Ureter (tissue), 1 donor: Measurements from ENCODE around the gene FOXRED1. TPM values are rescaled to one million over a fixed set of nuclear protein-coding genes. Genes with fewer than 3 reads are reported as not detected.
"Not testable (repeated sequence)": the region's sequence is repeated elsewhere in the genome, so short reads cannot be mapped to it uniquely, and the experiment has no call there.

Source experiments
- DNase-seq: peaks from one replicate; pipeline ENCODE4 v3.0.0-alpha.2; 2020; ENCODE audit warnings: low spot score
- total RNA-seq: library from RNA; stranded (reverse); gene quantifications from one replicate; pipeline ENCODE4 v1.2.4, GENCODE V29; 2023
- donor health status: DM: yes; HTN: yes; CAD: no.

FOXRED1 gene
- total RNA-seq, 1 donor from 2014 or later: 29.8 TPM

DNA sequence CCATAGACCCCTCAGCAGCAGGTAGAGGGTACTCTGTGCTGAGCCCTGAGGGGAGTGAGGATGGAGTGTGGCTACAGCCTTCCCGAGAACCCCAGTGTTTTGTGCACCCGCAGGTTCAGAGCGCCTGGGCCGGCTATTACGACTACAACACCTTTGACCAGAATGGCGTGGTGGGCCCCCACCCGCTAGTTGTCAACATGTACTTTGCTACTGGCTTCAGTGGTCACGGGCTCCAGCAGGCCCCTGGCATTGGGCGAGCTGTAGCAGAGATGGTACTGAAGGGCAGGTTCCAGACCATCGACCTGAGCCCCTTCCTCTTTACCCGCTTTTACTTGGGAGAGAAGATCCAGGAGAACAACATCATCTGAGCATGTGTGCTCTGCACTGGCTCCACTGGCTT is 8.4 kb downstream of the FOXRED1 start:
- DNase-seq: no peak

DNA sequence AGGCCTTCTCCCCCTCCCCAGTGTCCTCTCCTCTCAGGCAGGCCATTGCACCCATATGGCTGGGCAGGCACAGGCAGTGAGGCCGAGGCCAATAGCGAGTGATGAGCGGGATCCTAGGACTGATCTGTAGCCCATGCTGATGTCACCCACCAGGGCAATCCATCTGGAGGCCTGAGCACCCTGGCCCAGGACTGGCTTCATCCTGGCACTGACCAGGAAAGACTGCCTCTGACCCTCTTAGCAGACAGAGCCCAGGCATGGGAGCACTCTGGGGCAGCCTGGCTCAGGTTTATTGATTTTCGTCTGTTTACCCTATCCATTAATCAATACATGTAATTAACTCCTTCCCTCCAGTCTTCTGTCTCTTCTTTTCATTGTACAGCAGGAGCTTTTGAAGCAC is 8.8 kb downstream of the FOXRED1 start:
- DNase-seq: no peak

DNA sequence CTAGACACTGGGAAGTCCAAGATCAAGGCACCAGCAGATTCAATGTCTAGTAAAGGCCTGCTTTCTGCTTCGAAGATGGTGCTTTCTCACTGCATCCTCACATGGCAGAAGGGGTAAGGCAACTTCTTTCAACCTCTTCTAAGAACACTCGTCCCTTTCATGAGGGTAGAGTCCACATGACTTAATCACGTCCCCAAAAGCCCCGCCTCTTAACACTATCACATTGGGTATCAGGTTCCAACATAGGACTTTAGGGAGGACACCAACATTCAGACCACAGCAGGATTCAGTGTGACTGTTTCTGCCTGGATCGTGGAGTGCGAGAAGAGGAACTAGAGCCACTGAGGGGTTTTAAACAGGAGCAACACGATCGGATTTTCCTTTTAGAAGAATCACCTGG is 10.2 kb downstream of the FOXRED1 start:
- DNase-seq: no peak

DNA sequence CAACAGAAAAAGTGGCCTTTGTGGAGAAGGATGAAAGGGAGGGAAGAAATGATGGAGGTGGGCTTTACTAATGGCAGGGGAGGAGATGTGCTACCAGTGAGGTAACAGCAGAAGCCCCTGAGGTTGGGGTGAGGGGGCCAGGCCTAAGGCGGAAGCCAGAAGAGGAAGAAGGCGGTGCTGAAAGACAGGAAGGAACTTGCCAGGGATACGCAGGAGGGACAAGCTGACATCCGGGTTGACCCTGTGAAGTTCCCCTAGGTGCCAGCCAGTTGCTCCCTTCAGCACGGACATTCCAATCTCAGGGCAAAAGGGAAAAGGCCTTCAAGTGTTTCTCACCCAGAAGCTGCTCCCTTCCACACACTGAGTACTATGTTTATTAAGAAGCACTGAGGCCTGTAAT is 11.6 kb downstream of the FOXRED1 start:
- DNase-seq: no peak

DNA sequence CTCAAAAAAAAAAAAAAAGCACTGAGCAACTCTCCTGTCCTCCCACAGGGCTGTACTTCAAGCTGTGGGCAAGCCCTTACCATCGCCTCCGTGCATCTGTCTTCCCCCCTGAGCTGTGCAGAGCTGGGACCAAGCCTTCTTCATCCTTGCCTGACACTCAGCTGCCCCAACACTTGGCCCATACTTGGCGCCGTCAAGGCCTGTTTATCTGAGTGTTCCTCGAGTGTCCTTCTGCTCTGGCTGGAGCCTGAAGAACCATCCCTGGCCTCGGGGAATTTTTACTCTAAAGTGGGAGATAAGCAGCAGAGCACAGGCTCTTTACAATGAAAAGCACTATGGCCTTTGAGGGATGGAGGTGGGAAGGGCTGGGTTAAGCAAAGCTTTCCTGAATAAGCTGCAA is 12.3 kb downstream of the FOXRED1 start:
- DNase-seq: no peak

DNA sequence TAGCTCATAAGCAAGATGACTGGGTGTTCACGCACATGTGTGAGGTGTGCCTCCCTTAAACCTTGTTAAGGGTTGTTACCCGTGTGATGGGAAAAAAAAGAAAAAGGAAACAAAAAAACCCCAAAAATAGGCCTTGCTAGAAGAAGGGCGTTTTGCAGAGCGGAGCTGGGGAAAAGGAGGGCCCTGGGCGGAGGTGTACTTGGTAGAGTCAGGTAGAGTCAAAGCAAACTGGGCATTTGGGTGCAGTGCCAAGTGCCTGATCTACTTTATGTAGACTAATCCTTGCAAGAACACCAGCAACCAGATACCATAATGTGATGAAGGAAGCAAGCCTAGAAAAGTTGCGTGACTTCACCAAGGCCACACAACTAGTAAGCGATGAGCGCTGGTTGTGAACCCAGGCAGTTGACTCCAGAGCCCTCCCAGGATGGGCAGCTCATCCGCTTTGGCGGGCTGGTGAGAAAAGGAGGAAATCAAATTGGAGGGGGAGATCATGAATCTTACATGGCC is 12.8 kb downstream of the FOXRED1 start:
- no peak for DNase-seq

DNA sequence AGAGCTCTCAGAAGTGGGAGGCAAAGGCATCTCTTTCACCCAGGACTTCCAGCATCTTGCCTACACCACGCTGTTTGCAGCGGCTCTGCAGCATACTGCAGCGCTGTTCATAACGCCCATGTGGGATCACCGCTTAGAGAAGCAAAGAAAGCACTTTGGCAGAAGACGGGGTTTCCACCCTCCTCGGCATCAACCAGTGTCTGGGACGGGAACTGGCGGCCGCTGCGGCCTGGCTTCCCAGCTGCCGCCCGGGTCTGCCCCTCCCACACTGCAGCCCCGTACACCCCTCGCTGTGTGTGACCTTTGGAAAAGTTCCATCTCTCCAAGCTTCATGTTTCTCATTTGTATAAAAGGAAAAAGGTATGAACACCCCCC is 13.4 kb downstream of the FOXRED1 start:
- no peak for DNase-seq

DNA sequence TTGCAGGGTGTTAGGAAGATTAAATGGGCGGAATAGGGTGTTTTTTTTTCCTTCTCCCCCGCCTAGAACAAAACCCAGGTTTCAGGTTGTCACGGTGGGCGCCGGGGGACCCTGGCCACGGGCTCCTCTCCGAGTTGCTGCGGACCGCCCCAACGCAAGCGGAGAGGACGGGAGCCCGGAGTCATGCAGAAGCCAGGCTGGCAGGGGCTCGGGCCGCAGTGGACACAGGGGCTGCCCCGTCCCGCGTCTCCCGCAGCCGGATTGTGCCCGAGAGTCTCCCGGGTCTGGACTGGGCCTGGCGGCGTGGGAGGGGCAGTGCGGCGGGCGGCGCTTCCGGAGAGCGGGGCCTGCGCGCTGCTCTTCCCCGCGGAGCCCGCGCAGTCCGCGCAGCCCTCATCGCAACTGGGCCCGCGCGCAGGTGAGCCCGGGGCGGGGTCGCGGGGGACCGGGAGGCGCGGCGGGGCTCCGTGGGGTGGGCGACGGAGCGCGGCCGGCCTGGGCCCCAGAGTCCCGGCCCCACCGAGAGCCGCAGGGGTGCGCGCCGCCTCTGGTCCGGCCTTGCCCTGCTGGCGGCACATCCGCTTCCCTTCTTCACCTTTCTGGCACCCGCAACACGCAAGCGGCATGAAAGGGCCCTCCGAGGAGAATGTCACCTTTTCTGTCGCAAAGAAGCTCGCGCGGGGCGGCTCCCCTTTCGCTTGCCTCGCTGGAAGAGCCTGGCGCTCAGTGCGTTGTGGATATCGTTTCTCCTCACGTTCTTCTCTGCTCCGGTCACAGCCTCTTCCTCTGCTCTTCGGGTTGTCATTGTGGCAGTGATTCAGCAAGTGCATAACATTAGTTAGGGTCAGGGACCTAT is 14.0 kb downstream of the FOXRED1 start, which contains the start of gene TIRAP:
TSS of gene TIRAP (plus strand) at position 358 of the 856 bp plus-strand sequence. CDS start 7,802 bp downstream, outside the sequence.
- DNase-seq: peak; percentile 67

DNA sequence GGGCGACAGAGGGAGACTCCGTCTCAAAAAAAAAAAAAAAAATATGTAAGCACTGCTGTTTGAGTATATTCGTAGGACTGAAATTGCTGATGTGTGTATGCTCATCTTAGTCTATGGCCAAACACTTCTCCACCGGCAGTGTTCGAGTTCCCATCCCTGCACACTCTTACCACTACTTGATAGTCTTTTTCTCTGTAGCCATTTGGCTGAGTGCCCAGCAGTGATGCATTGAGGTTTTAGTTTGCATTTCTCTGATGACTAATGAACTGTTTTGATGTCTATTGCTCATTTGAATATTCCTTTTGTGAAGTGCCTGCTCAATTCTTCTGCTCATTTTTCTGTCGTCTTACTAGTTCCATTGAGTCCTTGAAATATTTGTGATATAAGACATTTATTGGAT is 15.9 kb downstream of the FOXRED1 start:
- peak; percentile 79 for DNase-seq

DNA sequence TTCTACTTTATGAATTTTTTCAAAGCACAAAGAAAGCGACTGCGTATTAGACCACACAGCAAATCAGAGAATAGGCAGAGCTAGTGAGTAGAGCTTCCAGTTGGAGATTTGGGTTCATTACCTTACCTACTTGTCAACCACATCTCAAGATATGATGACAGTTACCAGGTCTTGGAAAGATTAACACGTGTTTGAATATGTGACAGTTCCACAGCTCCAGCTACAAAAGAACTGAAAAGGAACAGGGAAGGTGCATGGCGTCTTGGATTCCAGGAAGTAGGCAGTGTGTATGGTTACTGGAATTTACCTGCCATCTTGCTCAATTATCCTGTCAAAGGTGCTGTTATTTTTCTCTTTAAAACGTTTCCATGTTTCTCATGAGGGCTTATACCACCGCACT is 19.3 kb downstream of the FOXRED1 start:
- no peak for DNase-seq

DNA sequence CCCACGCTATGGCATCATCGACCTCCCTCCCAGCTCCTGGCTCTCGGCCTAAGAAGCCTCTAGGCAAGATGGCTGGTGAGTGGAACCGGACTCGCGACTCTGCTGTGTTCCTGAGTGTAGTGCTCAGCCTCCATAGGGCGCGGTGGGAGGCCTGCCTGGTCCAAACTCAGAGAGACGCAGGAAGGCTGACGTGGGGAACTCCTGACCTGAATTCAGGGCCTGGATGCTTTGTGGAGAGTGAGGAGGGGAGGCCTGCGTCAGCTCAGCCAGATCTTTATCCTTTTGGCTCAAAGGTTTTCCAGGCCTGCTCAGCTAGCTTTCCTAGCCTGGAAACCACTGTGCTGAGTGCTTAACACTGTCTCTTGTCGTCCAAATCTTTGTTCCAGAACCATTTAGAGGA is 21.9 kb downstream of the FOXRED1 start:
- DNase-seq: no peak

DNA sequence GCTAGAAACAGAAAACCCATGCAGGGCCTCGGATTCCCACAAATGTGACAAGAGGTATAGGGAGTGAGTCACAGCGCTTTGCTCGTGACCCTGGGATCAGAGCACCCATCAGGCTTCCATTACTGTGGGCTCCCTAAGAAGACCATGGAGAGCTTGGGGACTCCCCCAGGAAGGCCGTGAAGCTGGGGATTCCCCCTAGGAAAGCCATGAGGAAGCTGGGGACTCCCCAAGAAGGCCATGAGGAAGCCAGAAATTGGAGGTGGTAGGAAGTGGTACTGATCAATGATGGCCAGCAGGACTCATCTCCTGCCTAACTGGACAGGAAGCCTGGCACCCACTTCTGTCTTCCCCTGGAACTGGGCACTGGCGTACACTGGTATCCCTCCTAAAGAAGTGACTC is 24.8 kb downstream of the FOXRED1 start:
- DNase-seq: no peak

DNA sequence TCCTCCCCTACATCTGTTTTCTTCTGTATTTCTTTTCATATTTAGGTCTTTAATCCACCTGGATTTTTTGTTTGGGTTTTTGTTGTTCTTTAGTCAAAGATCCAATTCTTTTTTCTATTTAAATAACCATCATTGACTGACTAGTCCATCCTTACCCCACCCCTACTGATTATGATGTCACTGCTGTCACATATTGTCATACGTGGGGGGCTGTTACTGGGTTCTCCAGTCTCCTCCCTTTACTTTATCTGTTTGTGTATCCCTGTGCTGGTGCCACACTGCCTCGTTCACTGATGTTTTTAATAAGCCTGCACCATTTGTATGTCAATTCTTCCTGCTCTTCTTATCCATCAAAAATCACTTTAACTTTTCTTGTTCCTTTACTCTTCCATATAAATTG is 28.1 kb downstream of the FOXRED1 start:
- no peak for DNase-seq

DNA sequence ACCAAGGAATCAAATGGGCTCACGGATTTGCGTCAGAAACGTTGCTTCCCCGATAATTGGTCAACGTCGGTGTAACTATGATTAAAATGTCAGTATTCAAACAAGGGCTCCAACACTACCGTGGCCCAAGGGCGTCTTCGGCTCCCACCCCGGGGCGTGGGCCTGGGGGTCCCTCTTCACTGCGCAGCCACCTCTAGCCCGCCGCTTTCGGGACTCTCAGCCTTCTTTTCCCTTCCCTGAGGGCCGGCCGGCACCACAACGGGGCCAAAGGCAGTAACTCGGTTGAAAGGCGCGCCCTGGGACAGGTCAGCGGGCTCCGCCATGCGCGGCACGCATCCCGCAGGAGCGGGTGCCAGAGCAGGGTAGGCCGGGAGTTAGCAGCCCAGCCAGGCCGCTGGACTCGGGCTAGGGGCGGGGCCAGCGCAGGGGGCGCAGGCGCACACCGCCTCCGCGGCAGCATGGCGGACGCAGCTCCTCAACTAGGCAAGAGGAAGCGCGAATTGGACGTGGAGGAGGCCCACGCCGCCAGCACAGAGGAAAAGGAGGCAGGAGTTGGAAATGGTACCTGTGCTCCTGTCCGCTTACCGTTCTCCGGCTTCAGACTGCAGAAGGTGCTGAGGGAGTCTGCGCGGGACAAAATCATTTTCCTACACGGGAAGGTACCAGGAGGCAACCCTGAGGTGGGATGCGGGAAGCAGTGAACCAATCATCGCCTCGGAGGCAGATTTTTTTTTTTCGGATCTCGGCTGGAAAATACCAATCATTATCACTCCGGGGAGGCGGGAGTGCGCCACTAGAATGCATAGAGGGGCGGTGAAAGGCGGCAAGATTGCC is 34.9 kb downstream of the FOXRED1 start, which contains the start of gene DCPS:
TSS of gene DCPS (plus strand) at position 438 of the 834 bp plus-strand sequence. CDS start at position 459, 21 bp downstream.
- DNase-seq: peak; percentile 90

DNA sequence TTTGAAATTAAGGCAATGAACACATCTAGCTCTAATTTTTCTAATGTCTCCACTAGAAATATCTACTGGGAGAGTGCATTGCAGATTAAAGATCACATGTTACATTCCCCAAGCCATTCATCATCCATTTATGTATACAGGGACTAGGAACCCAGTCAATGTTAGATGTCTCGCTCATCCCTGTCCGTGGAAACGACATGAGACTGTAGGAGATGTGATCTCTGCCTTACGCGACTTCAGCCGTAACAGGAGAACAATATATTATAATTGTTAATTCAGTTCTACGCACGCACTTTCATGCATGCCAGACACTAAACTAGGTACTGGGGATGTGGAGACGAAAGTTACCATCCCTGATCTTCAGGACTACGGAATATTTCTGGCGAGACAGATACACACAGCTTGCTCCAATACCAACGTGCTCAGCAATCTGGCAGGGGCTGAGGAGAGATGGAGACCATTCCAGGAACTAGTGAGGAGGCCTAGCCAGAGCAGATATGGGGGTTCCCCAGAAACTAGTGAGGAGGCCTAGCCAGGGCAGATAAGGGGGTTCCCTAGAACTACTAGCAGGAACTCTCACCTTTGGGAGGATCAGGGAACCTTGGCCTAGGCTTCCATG is 35.6 kb downstream of the FOXRED1 start:
- no peak for DNase-seq

DNA sequence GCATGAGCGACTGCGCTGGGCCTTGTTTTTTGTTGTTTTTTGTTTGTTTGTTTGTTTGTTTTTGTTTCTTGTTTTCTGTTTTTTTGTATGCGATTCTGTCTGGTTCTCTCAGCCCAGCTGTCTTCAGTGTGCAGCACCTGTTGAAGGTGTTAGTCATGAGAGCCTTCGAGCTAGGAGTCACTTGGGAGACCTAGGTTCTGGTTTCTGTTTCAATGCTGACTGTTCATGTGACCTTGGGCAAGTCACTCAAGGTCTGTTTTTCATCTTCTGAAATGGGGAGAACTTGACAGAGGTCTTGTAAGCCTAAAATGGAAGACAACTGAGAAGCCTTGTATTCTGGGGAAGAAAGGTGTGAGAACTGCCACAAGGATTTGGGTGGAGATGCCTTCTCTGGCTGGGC is 36.7 kb downstream of the FOXRED1 start:
- DNase-seq: no peak

DNA sequence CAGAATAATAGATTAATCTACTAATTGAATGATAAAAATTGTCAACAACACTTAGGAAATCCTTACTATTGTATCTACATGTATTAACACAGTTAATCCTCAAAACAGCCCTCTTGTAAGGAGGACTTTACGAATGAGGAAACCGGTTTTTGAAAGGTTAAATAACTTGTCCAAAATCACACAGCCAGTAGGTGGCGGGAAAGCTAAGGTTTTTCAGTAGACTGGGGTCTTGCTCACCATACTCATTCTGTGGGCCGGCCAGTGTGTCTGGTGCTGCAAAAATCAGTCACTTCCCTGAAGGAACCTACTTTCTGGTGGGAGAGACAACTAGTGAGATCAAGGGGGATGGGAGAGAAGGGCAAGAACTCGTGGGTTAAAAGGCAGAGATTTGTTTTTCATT is 38.8 kb downstream of the FOXRED1 start:
- no peak for DNase-seq

DNA sequence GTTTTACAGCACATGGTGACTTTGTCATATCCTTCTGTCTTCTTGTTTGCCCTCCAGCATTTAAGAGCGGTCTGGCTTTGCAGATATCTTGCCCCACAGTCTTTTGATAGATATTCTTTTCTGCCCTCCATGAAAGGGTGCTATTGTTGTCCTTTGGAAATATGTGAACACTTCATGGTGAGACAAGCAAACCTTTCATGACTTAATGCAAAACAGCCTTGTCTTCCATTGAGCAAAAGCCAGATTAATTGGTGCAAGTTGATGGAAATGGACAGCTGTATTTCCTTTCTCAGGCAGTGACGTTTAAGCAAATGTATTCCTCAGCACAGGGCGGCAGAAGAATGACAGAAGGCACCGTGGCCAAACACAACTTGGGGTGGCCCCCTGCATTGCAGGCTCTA is 39.3 kb downstream of the FOXRED1 start:
- DNase-seq: no peak

DNA sequence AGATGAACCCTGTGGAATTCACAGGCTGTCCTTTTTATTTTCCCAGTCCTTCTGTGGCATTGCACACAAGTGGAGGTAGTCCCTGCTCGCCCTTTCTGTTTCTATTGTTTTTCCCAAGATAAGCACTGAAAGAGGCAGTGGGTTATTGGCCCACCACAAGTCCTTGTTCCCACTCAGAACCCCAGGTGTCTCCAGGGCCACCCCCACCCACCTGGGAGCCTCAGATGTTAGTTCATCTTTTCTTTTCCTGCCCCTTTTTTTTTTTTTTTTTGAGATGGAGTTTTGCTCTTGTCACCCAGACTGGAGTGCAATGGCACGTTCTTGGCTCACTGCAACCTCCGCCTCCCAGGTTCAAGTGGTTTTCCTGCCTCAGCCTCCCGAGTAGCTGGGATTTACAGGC is 39.8 kb downstream of the FOXRED1 start:
- DNase-seq: not testable (repeated sequence)

DNA sequence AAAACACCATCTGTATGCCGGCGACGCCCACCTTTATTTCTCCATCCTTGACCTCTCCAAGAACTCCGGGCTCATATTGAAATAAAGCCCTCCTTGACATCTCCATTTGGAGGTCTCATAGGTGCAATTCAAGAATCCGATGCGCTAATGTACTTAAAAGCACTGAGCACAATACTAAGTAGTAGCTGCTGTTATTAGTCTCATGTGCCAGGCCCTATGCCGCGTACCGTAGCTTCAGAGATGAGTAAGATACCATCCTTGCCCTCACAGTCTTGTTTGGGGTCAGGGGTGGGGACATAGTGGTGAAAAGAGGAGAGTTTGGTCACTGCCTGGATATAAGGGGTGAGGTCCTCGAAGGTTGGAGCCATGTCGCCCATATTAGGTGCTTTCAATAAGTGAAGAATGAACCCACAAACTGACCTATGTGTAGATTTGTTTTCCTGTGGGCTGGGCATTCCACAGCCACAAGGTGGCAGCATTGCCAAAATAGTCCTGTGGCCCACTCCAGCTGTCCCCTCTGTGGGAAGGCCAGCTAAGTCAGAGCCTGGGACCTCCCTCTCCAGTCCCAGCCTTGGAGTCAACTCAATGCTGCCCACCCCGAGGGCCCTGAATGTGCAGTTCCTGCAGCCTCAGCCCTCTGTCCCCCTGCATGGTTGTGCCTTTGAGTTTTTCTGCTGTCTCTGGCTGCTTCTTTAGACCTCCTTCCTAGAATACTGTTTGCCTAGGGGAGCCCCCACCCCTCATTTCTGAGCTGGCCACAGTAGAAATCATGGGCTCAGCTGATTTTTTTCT is 41.4 kb downstream of the FOXRED1 start:
- peak; percentile 76 for DNase-seq

DNA sequence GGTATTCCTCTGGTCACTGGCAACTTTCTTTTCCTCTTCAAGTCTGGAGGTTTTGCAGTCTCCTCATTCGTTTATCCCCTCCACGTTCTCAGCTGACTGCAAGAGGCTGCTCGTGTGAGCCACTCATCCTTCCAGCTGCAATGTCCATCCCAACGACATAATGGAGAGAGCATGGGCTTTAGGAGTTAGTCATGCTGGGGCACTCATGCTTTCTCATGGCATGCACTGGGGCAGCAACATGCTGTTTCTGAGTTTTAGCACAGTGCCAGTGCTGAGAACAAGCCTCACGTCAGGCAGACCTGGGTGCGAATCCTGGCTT is 42.0 kb downstream of the FOXRED1 start:
- DNase-seq: no peak
